Memory B cell (primary cell): ENCODE measurements around the gene BPIFB3.
A peak's percentile ranks its signal among the peaks of the same experiment; 100 is the strongest.

Experiments
- ATAC-seq: fragments of 150-1000 bp; cut with Tn5 transposase; 2 replicates; pipeline ENCODE4 v1.10.0; 2021; ENCODE audit warnings: low read depth, mild to moderate bottlenecking, moderate library complexity
- DNase-seq, 2 donors: peaks; one replicate each; pipeline ENCODE4 v3.0.0; 2022; ENCODE audit warnings: low spot score in 2 of 2
- H3K27ac Mint-ChIP-seq: one replicate; pipeline ENCODE4 v1.8.0; 2022; ENCODE audit warnings: mild to moderate bottlenecking, moderate library complexity, mixed read lengths
- H3K27me3 Mint-ChIP-seq: one replicate; pipeline ENCODE4 v1.8.0; 2022; ENCODE audit warnings: mixed read lengths
- H3K36me3 Mint-ChIP-seq: one replicate; pipeline ENCODE4 v1.8.0; 2022; ENCODE audit warnings: mild to moderate bottlenecking, mixed read lengths
- H3K4me1 Mint-ChIP-seq: one replicate; pipeline ENCODE4 v1.8.0; 2022; ENCODE audit warnings: mixed read lengths
- H3K4me3 Mint-ChIP-seq: one replicate; pipeline ENCODE4 v1.8.0; 2022; ENCODE audit warnings: mild to moderate bottlenecking, moderate library complexity, mixed read lengths
- H3K9me3 Mint-ChIP-seq: one replicate; pipeline ENCODE4 v1.8.0; 2022; ENCODE audit warnings: mixed read lengths

Gene BPIFB3

DNA sequence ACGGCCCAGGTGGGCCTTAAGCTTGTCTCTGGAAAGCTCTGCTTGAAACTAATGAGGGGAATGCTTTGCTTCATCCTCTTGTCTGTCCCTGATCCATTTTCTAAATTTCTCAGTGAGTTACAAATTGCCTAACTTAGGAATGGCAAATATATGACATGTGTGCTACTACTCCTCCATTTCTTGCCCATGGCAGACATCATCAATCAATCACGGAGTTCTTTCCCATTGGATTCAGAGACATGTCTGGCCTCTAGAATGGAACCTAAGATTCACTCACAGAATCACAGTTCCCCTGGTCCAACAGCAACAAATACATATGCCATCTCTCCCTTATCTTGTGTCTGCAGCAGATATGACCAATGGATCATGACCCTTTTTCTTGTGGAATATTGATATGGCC lies 19.1 kb downstream of the BPIFB3 start:
- H3K27me3 Mint-ChIP-seq: peaks cover 7% of the 10 kb centered on the region
- H3K9me3 Mint-ChIP-seq: no peaks in the 10 kb centered on the region
- ATAC-seq (no peak), DNase-seq (no peak)
- no peak overlapping the region for H3K27ac Mint-ChIP-seq
- H3K4me1 Mint-ChIP-seq: peaks cover 2% of the 10 kb centered on the region
- no peak overlapping the region for H3K4me3 Mint-ChIP-seq
- no peaks in the 10 kb centered on the region for H3K36me3 Mint-ChIP-seq

DNA sequence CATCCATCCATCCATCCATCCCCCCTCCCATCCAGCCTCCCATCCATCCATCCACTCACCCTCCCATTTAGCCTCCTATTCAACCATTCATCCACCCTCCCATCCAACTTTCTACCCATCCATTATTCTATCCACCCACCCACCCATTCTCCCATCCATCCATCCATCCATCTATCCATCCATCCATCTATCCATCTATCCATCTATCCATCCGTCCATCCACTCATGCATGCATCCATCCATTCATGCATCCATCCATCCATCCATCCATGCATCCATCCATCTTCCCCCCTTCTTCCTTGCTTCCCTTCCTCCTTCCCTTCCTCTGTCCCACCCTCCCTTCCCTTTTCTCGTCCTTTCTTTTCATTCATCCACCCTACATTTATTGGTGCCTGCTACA lies 21.0 kb downstream of the BPIFB3 start:
- Mint-ChIP-seq H3K4me1 (peaks cover 2% of the 10 kb centered on the region), H3K27ac (no peak overlapping the region), H3K27me3 (peaks cover 10% of the 10 kb centered on the region), H3K36me3 (no peaks in the 10 kb centered on the region), H3K9me3 (no peaks in the 10 kb centered on the region), H3K4me3 (no peak overlapping the region)
- no peak for ATAC-seq
- no peak for DNase-seq

DNA sequence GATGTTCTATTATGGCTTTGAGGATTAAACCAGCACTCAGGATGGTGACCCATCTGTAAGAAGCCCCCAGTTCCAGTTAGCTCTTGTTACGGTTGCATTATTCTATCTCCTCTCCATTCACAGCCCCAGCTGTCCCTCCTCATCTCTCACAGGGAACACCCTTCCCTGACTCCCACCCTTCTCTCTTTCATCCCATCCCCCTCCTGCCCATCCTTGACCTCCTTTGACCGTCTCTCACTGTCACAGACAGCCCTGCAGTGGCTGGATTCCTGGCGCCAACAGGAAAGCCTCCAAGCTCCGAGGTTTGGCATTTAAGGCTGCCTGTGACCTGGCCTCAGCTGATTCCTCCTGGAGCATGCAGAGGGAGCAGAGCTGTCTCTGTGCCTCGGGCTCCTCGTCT lies 21.6 kb downstream of the BPIFB3 start:
- Mint-ChIP-seq H3K4me1 (peaks cover 2% of the 10 kb centered on the region), H3K4me3 (no peak overlapping the region), H3K36me3 (no peaks in the 10 kb centered on the region), H3K9me3 (no peaks in the 10 kb centered on the region), H3K27ac (no peak overlapping the region), H3K27me3 (peaks cover 10% of the 10 kb centered on the region)
- no peak for ATAC-seq
- DNase-seq: no peak

DNA sequence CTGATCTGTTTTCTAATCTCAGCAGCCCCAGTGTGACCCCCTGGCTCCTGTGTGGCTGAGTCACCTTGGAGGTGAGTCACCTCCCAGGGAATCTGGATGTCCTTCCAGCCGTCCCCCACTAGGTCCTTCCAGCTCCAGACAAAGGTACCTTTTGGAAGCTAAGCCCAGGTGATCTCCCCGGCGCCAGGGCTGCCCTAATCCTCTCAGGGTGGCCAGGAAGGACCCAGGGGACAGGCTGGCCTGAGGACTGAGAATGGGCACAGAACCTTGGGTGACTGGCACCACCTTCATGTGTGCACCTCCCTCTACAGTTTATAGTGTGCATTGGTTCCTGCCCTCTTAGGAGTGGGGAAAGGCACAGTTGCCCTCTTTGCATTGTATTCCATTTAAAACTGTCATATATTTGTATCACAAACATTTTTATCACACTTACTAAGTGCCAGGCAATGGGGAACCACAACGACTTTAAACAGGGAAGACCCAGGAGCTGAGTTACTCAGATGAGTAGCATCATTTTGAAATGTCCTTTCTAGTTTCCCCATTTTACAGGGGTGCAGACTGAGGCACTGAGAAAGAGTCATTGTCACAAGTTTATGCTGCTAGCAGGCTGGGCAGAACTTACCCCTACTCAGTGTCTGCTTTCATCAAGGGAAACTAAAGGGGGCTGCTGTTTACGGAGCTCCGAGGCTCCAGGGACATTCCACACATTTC lies 23.1 kb downstream of the BPIFB3 start:
- Mint-ChIP-seq H3K27ac (no peak overlapping the region), H3K27me3 (peaks cover 16% of the 10 kb centered on the region), H3K9me3 (peaks cover 4% of the 10 kb centered on the region), H3K4me3 (no peak overlapping the region), H3K36me3 (no peaks in the 10 kb centered on the region), H3K4me1 (peaks cover 2% of the 10 kb centered on the region)
- DNase-seq (peak in 1 of 2 donors; percentile 9), ATAC-seq (no peak)

DNA sequence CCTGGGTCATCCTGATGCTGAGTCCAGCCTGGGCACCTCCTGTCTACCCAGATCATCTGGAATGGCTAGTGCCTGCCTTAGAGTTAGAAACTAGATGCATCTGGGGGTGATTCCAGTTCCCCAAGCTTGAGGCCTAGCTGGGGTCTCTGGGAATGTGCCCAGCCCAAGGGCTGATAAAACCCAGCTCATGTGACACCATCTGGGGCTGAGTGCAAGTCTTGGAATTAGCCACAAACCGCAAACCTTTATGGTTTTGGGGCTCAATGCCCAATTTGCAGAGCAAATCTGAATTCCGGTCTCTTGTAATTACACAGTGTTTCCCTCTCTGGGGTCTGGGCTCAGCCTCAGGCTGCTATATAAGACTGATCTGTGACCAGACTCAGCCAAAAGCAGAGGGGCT lies 25.6 kb downstream of the BPIFB3 start, which contains the start of gene BPIFB4:
Gene BPIFB4 (plus strand): TSS at position 385 of the 400 bp plus-strand sequence. CDS start 1,884 bp downstream, outside the sequence.
- H3K4me3 Mint-ChIP-seq: no peak within 1 kb of the TSS
- H3K36me3 Mint-ChIP-seq: no peaks in the 10 kb centered on the region
- H3K4me1 Mint-ChIP-seq: peaks cover 2% of the 10 kb centered on the region
- H3K9me3 Mint-ChIP-seq: peaks cover 4% of the 10 kb centered on the region
- no peak within 1 kb of the TSS for H3K27ac Mint-ChIP-seq
- no peak for ATAC-seq
- peaks cover 16% of the 10 kb centered on the region for H3K27me3 Mint-ChIP-seq
- DNase-seq: no peak

DNA sequence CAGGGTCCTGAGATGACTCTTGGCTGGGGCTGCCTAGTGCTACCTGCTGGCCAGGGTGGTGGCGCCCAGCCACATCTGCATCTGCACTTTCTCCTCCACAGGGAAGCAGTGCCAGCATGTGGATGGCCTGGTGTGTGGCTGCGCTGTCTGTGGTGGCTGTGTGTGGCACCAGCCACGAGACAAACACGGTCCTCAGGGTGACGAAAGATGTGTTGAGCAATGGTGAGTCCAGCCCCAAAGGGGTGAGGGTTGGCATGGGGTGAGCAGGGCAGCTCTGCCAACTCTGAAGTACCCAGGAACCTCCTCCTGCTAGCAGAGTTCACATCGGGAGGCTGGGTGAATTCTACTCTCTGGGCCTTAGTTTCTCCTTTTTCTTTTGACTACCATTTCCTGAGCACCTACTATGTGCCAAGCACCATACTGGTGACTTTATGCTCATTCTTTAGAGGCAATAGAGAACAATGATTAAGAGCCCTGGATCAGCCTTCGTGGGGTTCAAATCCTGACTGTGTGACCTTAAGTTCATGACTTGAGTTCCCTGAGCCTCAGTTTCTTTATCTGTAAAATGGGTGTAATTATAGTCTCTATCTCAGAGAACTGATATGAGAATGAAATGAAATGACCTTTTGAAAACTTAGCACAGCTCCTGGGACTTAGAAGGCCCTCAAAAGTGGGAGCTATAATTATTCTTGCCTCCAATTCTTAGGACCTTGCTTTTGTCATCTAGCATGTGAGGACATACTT lies 27.9 kb downstream of the BPIFB3 start:
- ATAC-seq: no peak
- H3K27ac Mint-ChIP-seq: no peak overlapping the region
- H3K36me3 Mint-ChIP-seq: no peaks in the 10 kb centered on the region
- no peak for DNase-seq
- H3K4me1 Mint-ChIP-seq: peaks cover 2% of the 10 kb centered on the region
- H3K27me3 Mint-ChIP-seq: peaks cover 13% of the 10 kb centered on the region
- no peak overlapping the region for H3K4me3 Mint-ChIP-seq
- H3K9me3 Mint-ChIP-seq: peaks cover 4% of the 10 kb centered on the region

DNA sequence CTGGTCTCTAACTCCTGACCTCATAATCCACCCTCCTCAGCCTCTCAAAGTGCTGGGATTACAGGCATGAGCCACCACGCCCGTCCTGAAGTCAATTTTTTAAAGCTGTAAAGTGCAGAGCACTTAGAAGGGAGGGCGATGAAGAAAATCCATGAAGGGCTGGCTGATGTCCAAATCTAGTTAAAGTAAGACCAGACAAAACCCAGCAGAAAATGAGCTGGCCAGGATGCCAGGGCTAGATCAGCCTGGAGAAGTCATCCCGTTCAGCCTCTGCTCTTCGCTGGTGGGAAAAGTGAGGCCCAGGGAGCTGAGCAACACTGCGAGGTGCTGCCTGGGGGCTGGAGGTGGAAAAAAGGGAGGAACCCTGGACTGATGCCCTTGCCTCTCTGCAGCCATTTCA lies 28.8 kb downstream of the BPIFB3 start:
- Mint-ChIP-seq H3K4me1 (no peaks in the 10 kb centered on the region), H3K9me3 (peaks cover 4% of the 10 kb centered on the region), H3K27ac (no peak overlapping the region), H3K27me3 (peaks cover 13% of the 10 kb centered on the region), H3K36me3 (no peaks in the 10 kb centered on the region), H3K4me3 (no peak overlapping the region)
- ATAC-seq (no peak), DNase-seq (no peak)

DNA sequence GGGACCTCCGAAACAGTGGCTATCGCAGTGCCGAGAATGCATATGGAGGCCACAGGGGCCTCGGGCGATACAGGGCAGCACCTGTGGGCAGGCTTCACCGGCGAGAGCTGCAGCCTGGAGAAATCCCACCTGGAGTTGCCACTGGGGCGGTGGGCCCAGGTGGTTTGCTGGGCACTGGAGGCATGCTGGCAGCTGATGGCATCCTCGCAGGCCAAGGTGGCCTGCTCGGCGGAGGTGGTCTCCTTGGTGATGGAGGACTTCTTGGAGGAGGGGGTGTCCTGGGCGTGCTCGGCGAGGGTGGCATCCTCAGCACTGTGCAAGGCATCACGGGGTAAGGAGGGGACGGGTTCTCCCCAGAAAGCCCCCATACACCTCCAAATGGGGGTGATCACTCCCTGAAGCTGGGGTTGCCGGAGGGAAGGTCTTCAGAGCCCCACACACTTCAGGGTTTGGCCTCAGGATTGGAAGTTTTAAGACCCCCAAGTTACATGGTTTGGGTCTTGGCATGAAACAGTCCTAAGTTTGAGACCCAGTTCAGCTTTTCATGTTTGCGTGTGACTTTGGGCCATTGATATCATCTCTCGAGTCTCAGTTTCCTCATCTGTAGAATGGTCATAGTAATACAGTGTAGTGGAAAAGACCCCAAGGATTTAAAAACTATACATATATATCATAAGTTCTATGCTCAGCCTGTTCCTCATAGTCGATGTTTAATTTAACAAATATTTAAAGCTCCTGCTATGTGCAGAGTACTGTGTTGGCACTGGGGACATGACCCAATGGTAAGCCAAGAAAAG lies 30.0 kb downstream of the BPIFB3 start:
- ATAC-seq (no peak), DNase-seq (no peak)
- Mint-ChIP-seq H3K27ac (no peak overlapping the region), H3K4me3 (no peak overlapping the region), H3K27me3 (peaks cover 8% of the 10 kb centered on the region), H3K4me1 (no peaks in the 10 kb centered on the region), H3K9me3 (peaks cover 4% of the 10 kb centered on the region), H3K36me3 (no peaks in the 10 kb centered on the region)

DNA sequence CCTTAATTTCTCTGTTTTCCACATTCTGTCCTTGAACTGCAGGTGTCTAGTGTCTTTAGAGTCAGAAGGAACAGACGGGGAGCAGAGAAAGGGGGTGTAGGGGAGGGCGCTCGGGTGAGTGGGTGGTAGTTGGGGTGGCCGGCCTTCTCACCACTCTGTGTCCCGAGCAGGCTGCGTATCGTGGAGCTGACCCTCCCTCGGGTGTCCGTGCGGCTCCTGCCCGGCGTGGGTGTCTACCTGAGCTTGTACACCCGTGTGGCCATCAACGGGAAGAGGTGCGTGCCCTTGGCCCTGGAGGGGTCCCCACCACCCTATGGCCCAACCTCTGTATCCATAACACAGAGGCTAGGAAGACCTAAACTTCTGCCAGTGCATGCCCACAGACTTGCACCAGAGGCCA lies 31.0 kb downstream of the BPIFB3 start:
- DNase-seq: no peak
- Mint-ChIP-seq H3K36me3 (no peaks in the 10 kb centered on the region), H3K27me3 (peaks cover 8% of the 10 kb centered on the region), H3K9me3 (peaks cover 4% of the 10 kb centered on the region), H3K4me3 (no peak overlapping the region), H3K4me1 (no peaks in the 10 kb centered on the region), H3K27ac (no peak overlapping the region)
- no peak for ATAC-seq

DNA sequence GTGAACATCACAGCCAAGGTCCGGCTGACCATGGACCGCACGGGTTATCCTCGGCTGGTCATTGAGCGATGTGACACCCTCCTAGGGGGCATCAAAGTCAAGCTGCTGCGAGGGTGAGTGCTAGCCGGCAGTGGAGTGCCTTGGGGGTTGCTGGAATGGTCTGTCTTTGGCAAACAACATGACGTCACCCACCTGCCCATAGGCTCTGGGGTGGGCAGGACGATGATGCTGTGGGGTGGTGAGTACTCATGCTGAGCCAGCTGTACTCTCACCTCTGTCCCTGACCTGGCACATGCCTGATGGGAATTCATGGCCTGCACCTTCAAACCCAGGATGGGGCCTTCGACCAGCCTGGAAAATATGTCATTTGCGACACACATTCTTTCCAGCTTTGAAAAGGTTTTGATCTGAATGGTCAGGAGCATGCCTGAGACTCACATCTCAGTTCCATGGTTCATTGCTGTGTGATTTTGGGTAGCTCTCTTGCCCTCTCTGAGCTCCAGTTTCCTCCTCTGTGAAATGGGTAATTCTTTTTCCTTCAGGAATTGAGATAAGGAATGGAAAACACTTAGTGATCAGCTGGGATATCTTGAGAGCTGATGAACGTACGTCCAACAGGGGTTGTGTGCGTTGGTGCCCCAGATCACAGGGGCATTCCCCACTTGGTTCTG lies 32.5 kb downstream of the BPIFB3 start:
- Mint-ChIP-seq H3K27ac (no peak overlapping the region), H3K4me1 (no peaks in the 10 kb centered on the region), H3K36me3 (no peaks in the 10 kb centered on the region), H3K9me3 (no peaks in the 10 kb centered on the region), H3K27me3 (peaks cover 3% of the 10 kb centered on the region), H3K4me3 (no peak overlapping the region)
- DNase-seq (no peak), ATAC-seq (no peak)

DNA sequence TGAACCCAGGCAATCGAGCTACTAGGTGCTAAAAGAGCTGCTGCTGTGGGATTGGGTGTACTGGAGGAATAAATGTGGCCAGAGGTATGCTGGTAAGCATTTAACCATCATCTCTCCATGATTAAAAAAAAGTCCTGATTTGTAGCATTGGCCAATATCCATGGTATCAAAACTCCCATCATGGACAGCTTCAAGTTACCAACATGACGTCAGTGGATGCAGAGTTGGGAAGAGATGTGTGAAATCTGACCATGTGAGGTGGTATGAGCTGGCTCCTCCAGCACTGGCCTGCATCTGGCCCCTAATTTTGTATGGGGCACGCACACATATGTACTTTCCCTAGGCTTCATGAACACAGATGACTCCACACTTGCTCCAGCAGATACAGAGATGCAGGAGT lies 37.4 kb downstream of the BPIFB3 start:
- ATAC-seq (no peak), DNase-seq (no peak)
- H3K36me3 Mint-ChIP-seq: no peaks in the 10 kb centered on the region
- peaks cover 2% of the 10 kb centered on the region for H3K4me1 Mint-ChIP-seq
- no peak overlapping the region for H3K4me3 Mint-ChIP-seq
- H3K9me3 Mint-ChIP-seq: peaks cover 4% of the 10 kb centered on the region
- no peak overlapping the region for H3K27ac Mint-ChIP-seq
- H3K27me3 Mint-ChIP-seq: peaks cover 6% of the 10 kb centered on the region

DNA sequence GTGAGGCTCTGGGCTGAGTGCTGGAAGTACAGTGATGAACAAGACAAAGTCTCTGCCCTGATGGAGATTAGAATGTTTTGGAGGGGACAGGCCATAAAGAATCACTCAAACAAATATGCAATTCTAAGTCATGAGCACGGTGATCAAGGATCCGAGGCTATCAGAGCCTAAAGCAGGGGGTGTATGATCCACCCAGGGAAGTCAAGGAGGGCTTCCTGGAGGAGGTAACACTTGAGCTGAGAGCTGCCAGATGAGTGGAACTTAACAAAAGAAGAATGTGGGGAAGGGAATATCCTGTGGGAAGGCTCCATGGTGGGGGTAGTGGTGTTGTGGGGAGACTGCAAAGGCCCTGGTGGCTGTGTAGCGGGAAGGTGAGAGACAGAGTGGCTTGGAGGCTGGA lies 38.0 kb downstream of the BPIFB3 start:
- Mint-ChIP-seq H3K4me3 (no peak overlapping the region), H3K27ac (no peak overlapping the region), H3K27me3 (peaks cover 6% of the 10 kb centered on the region), H3K36me3 (no peaks in the 10 kb centered on the region), H3K9me3 (peaks cover 4% of the 10 kb centered on the region), H3K4me1 (peaks cover 2% of the 10 kb centered on the region)
- ATAC-seq: no peak
- DNase-seq: no peak

DNA sequence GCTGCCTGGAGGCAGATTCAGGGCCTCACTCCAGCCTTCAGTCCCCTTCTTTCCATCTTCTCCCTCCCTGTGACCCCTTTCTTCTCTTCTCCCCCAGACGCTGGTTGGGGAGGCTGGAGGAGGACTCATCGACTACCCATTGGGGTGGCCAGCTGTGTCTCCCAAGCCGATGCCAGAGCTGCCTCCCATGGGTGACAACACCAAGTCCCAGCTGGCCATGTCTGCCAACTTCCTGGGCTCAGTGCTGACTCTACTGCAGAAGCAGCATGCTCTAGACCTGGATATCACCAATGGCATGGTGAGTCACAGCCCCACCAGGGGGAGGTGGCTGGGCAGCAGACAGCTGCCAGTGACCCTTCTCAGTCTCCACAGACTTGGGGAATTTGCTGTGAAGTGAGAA lies 38.7 kb downstream of the BPIFB3 start:
- Mint-ChIP-seq H3K27me3 (peaks cover 6% of the 10 kb centered on the region), H3K4me3 (no peak overlapping the region), H3K9me3 (peaks cover 4% of the 10 kb centered on the region), H3K36me3 (no peaks in the 10 kb centered on the region), H3K4me1 (peaks cover 2% of the 10 kb centered on the region), H3K27ac (no peak overlapping the region)
- DNase-seq (no peak), ATAC-seq (no peak)

DNA sequence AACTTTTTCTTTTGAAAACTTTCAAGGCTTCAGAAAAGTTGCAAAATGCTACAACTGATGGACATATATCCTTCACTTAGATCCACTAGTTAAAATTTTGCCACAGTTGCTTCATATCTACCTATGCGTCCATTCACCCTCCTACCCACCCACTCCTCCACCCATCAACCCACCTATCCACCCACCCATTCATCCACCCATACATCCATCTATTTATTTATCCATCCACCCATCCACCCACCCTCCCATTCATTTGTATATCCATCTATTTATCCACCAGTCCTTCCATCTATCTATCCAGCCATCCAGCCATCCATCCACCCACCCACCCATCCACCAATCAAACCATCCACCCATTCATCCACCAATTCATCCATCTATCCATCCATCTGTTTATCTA lies 39.4 kb downstream of the BPIFB3 start:
- Mint-ChIP-seq H3K36me3 (no peaks in the 10 kb centered on the region), H3K27me3 (peaks cover 6% of the 10 kb centered on the region), H3K27ac (no peak overlapping the region), H3K4me1 (peaks cover 2% of the 10 kb centered on the region), H3K9me3 (peaks cover 4% of the 10 kb centered on the region), H3K4me3 (no peak overlapping the region)
- no peak for DNase-seq
- no peak for ATAC-seq
